B cell (primary cell): ENCODE measurements around the gene COL19A1. TPM values are rescaled to one million over a fixed set of nuclear protein-coding genes. Genes with fewer than 3 reads are reported as not detected.

Experiments
- ATAC-seq: fragments of 200-7000 bp; cut with Tn5 transposase; one replicate; pipeline ENCODE4 v1.10.0; 2021; ENCODE audit warnings: low read depth, mild to moderate bottlenecking, moderate number of reproducible peaks, moderate library complexity
- CTCF ChIA-PET: fragments of 350-600 bp; sonication (Branson Sonifier 250); formaldehyde crosslinking; loops from one replicate; lab custom pipeline; 2021; ENCODE audit warnings: antibody characterized with exemption, inconsistent platforms; lab: Charles Lee
- POLR2A ChIA-PET: fragments of 350-600 bp; sonication (Branson Sonifier 250); formaldehyde crosslinking; loops from one replicate; lab custom pipeline; 2021; ENCODE audit warnings: antibody characterized with exemption; lab: Charles Lee
- DNase-seq: peaks from one replicate; pipeline ENCODE4 v3.0.0; 2013
- H2AFZ ChIP-seq: 2 replicates; pipeline ENCODE4 v1.6.1; 2012; ENCODE audit warnings: mild to moderate bottlenecking, low read depth, low read length; ENCODE audit not compliant: insufficient read depth, poor library complexity, severe bottlenecking
- H3K27ac ChIP-seq, 2 donors: 1 replicate in 1 of 2; 2 replicates in 1 of 2; pipeline ENCODE4 v1.5.1; 2012 to 2013; ENCODE audit warnings: low read length in 2 of 2, mild to moderate bottlenecking in 2 of 2, moderate library complexity in 1 of 2
- H3K27me3 ChIP-seq, 4 experiments: fragments of 200-600 bp in 1 of 4; sonication (generic) in 1 of 4; replicated peaks in 1 of 4; 1 replicate in 2 of 4; 2 replicates in 2 of 4; pipeline versions ENCODE4 v1.6.1 to v1.7.0; 2013 to 2016; ENCODE audit warnings: low read length in 3 of 4, mild to moderate bottlenecking in 2 of 4, mixed read lengths in 1 of 4, moderate library complexity in 1 of 4; ENCODE audit not compliant: insufficient read depth in 4 of 4, control insufficient read depth in 3 of 4; ENCODE audit errors: control extremely low read depth in 1 of 4
- H3K36me3 ChIP-seq, 2 experiments: replicated peaks in 1 of 2; 1 replicate in 1 of 2; 2 replicates in 1 of 2; pipeline versions ENCODE4 v1.6.1 to v1.7.1; 2013; ENCODE audit warnings: low read length in 1 of 2; ENCODE audit not compliant: insufficient read depth in 2 of 2, control insufficient read depth in 1 of 2; ENCODE audit errors: control extremely low read depth in 1 of 2, extremely low read depth in 1 of 2
- H3K4me1 ChIP-seq, 2 donors: fragments of 200-600 bp in 1 of 2; sonication (generic) in 1 of 2; 1 replicate in 1 of 2; 2 replicates in 1 of 2; pipeline versions ENCODE4 v1.5.1 to v1.6.1; 2013 to 2017; ENCODE audit warnings: low read length in 2 of 2; ENCODE audit not compliant: control insufficient read depth in 2 of 2, insufficient read depth in 2 of 2
- H3K4me2 ChIP-seq: replicated peaks from 2 replicates; pipeline ENCODE3; 2012; ENCODE audit warnings: mild to moderate bottlenecking, low read depth, low read length; ENCODE audit not compliant: poor library complexity, severe bottlenecking
- H3K4me3 ChIP-seq, 5 experiments: fragments of 200-600 bp in 1 of 5; sonication (generic) in 1 of 5; 1 replicate in 3 of 5; 2 replicates in 2 of 5; pipeline versions ENCODE4 v1.5.1 to v1.7.0; 2011 to 2016; ENCODE audit warnings: low read length in 4 of 5, mild to moderate bottlenecking in 4 of 5, low read depth in 2 of 5, control low read depth in 1 of 5, moderate library complexity in 1 of 5; ENCODE audit not compliant: insufficient read depth in 1 of 5; ENCODE audit errors: control extremely low read depth in 1 of 5, extremely low read depth in 1 of 5
- H3K79me2 ChIP-seq: fragments of 200-600 bp; sonication (generic); one replicate; pipeline ENCODE4 v1.6.0; 2016; ENCODE audit warnings: low read length; ENCODE audit not compliant: control insufficient read depth, insufficient read depth
- H3K9ac ChIP-seq: fragments of 200-600 bp; sonication (generic); 2 replicates; pipeline ENCODE4 v1.6.1; 2017; ENCODE audit warnings: mild to moderate bottlenecking, low read length, moderate library complexity
- H3K9me3 ChIP-seq, 3 donors: one replicate each; pipeline versions ENCODE4 v1.6.1 to v1.7.1; 2013; ENCODE audit warnings: low read length in 2 of 3; ENCODE audit not compliant: control insufficient read depth in 2 of 3, insufficient read depth in 1 of 3; ENCODE audit errors: control extremely low read depth in 1 of 3
- H4K20me1 ChIP-seq: 2 replicates; pipeline ENCODE4 v1.6.0; 2012; ENCODE audit warnings: mild to moderate bottlenecking, low read length; ENCODE audit not compliant: insufficient read depth, control insufficient read depth, poor library complexity, severe bottlenecking
- H3K27ac Mint-ChIP-seq: one replicate; pipeline ENCODE4 v1.8.0; 2021; ENCODE audit warnings: mixed read lengths
- H3K27me3 Mint-ChIP-seq: one replicate; pipeline ENCODE4 v1.8.0; 2021; ENCODE audit warnings: mixed read lengths
- H3K4me1 Mint-ChIP-seq: one replicate; pipeline ENCODE4 v1.8.0; 2021; ENCODE audit warnings: mixed read lengths
- H3K4me3 Mint-ChIP-seq: one replicate; pipeline ENCODE4 v1.8.0; 2021; ENCODE audit warnings: mixed read lengths
- H3K9me3 Mint-ChIP-seq: one replicate; pipeline ENCODE4 v1.8.0; 2022; ENCODE audit warnings: mixed read lengths; ENCODE audit not compliant: insufficient read depth
- CTCF ChIP-seq: fragments of 200-600 bp; IDR thresholded peaks from one replicate; pipeline ENCODE4 v1.8.0; 2022; ENCODE audit warnings: antibody characterized with exemption, mild to moderate bottlenecking
- EZH2 ChIP-seq: IDR thresholded peaks from 2 replicates; pipeline ENCODE4 v1.6.1; 2012; ENCODE audit warnings: borderline replicate concordance, low read depth, mild to moderate bottlenecking, moderate library complexity, low read length; ENCODE audit not compliant: insufficient read depth, poor library complexity, severe bottlenecking
- WGBS: methylation state at CpG from one replicate; pipeline ENCODE4 v1.1.5; 2013; ENCODE audit warnings: missing lambda C conversion rate; ENCODE audit not compliant: insufficient coverage; 5-methylcytosine and 5-hydroxymethylcytosine counted together
- intact Hi-C: fragments of 100-400 bp; cut with micrococcal nuclease; formaldehyde crosslinking; loops from one replicate; pipeline ENCODE4 v1.10.0; 2022
- polyA plus RNA-seq: library from polyadenylated mRNA; depleted of rRNA; stranded (reverse); fragments of >200 nt; gene quantifications from 2 replicates; pipeline ENCODE4 v1.2.3, GENCODE V29; 2012
- total RNA-seq, 2 donors: library from RNA; stranded (reverse); fragments of 120-200 nt in 1 of 2; gene quantifications; 1 replicate in 1 of 2; 2 replicates in 1 of 2; pipeline versions ENCODE4 v1.2.3 to v1.2.4, GENCODE V29; 2013 to 2022

COL19A1 gene
- total and polyA plus RNA-seq, 2 donors (not counting 1 experiment from before 2014, with no cell fraction given) = 14.6 to 61.4 TPM

GRCh38 chr6:69985180-69985579 is 118.8 kb downstream of the COL19A1 start:
- Histone ChIP-seq H3K36me3 (no peaks in the 10 kb centered on the region), H2AFZ (no peak overlapping the region), H3K9ac (no peak overlapping the region), H4K20me1 (no peaks in the 10 kb centered on the region), H3K4me2 (no peak overlapping the region), H3K9me3 (no peaks in the 10 kb centered on the region), H3K27me3 (no peaks in the 10 kb centered on the region), H3K4me1 (peaks cover 8 to 25% of the 10 kb centered on the region in 2 donors), H3K4me3 (no peak overlapping the region), H3K79me2 (peaks cover 12% of the 10 kb centered on the region), H3K27ac (peak overlapping the region in 1 of 2 donors; percentile 58)
- no peak for TF ChIP-seq CTCF
- TF ChIP-seq EZH2 = no peak
- peaks cover 38% of the 10 kb centered on the region for H3K4me1 Mint-ChIP-seq
- WGBS = no CpG with 5 or more reads among the region's 1 CpG
- no peak overlapping the region for H3K4me3 Mint-ChIP-seq
- ChIA-PET CTCF (interaction anchor here (1.0 to 2.5 kb wide), 2 partner anchors 118 to 123 kb away, joined by 3 to 6 read pairs; partner anchors contain the start of gene COL19A1), POLR2A (no interaction called here)
- DNase-seq = no peak
- intact Hi-C loops = loop anchor here (5.0 kb wide), 2 partner anchors 118 to 148 kb away; partner anchors contain the start of gene COL19A1
- ATAC-seq = peak; percentile 21
- peak overlapping the region; percentile 32 for H3K27ac Mint-ChIP-seq
- no peaks in the 10 kb centered on the region for H3K9me3 Mint-ChIP-seq
- H3K27me3 Mint-ChIP-seq = no peaks in the 10 kb centered on the region

- CTCF ChIA-PET = interaction anchor here (2.5 kb wide), 1 partner anchor 121 kb away, joined by 6 read pairs; the partner anchor contains the start of gene COL19A1
- no peak for TF ChIP-seq CTCF
- no peak for TF ChIP-seq EZH2
- ATAC-seq = no peak
- H4K20me1 ChIP-seq = no peaks in the 10 kb centered on the region
- H3K79me2 ChIP-seq = peaks cover 21% of the 10 kb centered on the region
- Mint-ChIP-seq H3K4me3 (no peak overlapping the region), H3K27ac (no peak overlapping the region), H3K27me3 (no peaks in the 10 kb centered on the region), H3K4me1 (peaks cover 43% of the 10 kb centered on the region), H3K9me3 (no peaks in the 10 kb centered on the region)
- intact Hi-C loops = loop anchor here (5.0 kb wide), 2 partner anchors 120 to 150 kb away; partner anchors contain the start of gene COL19A1
- H3K9me3 ChIP-seq = no peaks in the 10 kb centered on the region
- H2AFZ ChIP-seq = no peak overlapping the region
- H3K27ac ChIP-seq = peak overlapping the region in 1 of 2 donors; percentile 1
- no peaks in the 10 kb centered on the region for H3K27me3 ChIP-seq
- H3K4me3 ChIP-seq = no peak overlapping the region
- H3K36me3 ChIP-seq = no peaks in the 10 kb centered on the region
- no peak overlapping the region for H3K9ac ChIP-seq
- H3K4me2 ChIP-seq = no peak overlapping the region
- peaks cover 8 to 25% of the 10 kb centered on the region in 2 donors for H3K4me1 ChIP-seq
- POLR2A ChIA-PET = no interaction called here
- no peak for DNase-seq
- no CpG with 5 or more reads among the region's 2 CpGs for WGBS
These were observed 121.2 kb downstream of the COL19A1 start for GRCh38 chr6:69987550-69987949.
